ENCODE results near the gene RPUSD4.

RPUSD4 gene

GRCh38 chr11:126181939-126182730 is 29.3 kb downstream of the RPUSD4 start:
- no peak for DNase-seq

- no peak for DNase-seq
Measured at GRCh38 chr11:126176853-126177470, 34.5 kb downstream of the RPUSD4 start.

- DNase-seq, result no peak
Measured at GRCh38 chr11:126175393-126175792, 36.1 kb downstream of the RPUSD4 start.

- no peak for DNase-seq
Measured at GRCh38 chr11:126174816-126175215, 36.6 kb downstream of the RPUSD4 start.

GRCh38 chr11:126173257-126173656 is 38.2 kb downstream of the RPUSD4 start:
- DNase-seq, result no peak

GRCh38 chr11:126172596-126173038 is 38.8 kb downstream of the RPUSD4 start:
- no peak for DNase-seq

- DNase-seq, result no peak
Measured at GRCh38 chr11:126169291-126169690, 42.2 kb downstream of the RPUSD4 start.

GRCh38 chr11:126167488-126167887 is 44.0 kb downstream of the RPUSD4 start:
- DNase-seq, result no peak

GRCh38 chr11:126166413-126166812 is 45.0 kb downstream of the RPUSD4 start:
- no peak for DNase-seq

- DNase-seq, result no peak
Measured at GRCh38 chr11:126165757-126166156, 45.7 kb downstream of the RPUSD4 start.

GRCh38 chr11:126165311-126165720 is 46.1 kb downstream of the RPUSD4 start:
- no peak for DNase-seq

GRCh38 chr11:126164781-126165180 is 46.7 kb downstream of the RPUSD4 start:
- no peak for DNase-seq

GRCh38 chr11:126163779-126164178 is 47.7 kb downstream of the RPUSD4 start:
- DNase-seq, result no peak

GRCh38 chr11:126163074-126163700 is 48.3 kb downstream of the RPUSD4 start:
- no peak for DNase-seq

- DNase-seq, result no peak
Measured at GRCh38 chr11:126162306-126163030, 49.0 kb downstream of the RPUSD4 start.

GRCh38 chr11:126161023-126161391 is 50.4 kb downstream of the RPUSD4 start:
- no peak for DNase-seq

- DNase-seq, result no peak
Measured at GRCh38 chr11:126160345-126161022, 51.0 kb downstream of the RPUSD4 start.

GRCh38 chr11:126159719-126160344 is 51.6 kb downstream of the RPUSD4 start:
- no peak for DNase-seq

GRCh38 chr11:126158054-126158791 is 53.2 kb downstream of the RPUSD4 start:
- DNase-seq, result no peak

GRCh38 chr11:126157326-126158030 is 54.0 kb downstream of the RPUSD4 start:
- DNase-seq, result no peak

- DNase-seq, result no peak
Measured at GRCh38 chr11:126156814-126157213, 54.6 kb downstream of the RPUSD4 start.
